Keratinocyte (primary cell): ENCODE data around the gene ZNF526. TPM values are rescaled to one million over a fixed set of nuclear protein-coding genes. Genes with fewer than 3 reads are reported as not detected.

ENCODE experiments used
- DNase-seq: peaks from one replicate; pipeline ENCODE4 v3.0.0-alpha.2; 2011; ENCODE audit warnings: low read depth, missing footprints, low spot score
- FAIRE-seq: peaks from 2 replicates; lab custom pipeline; 2011; peaks lifted over from hg19 to GRCh38; lab: Jason Lieb, UNC
- H2AFZ ChIP-seq: 2 replicates; pipeline ENCODE4 v1.6.0; 2012; ENCODE audit warnings: low read length, control low read depth, inconsistent platforms; ENCODE audit not compliant: control insufficient read depth
- H3K27ac ChIP-seq: 2 replicates; pipeline ENCODE4 v1.5.1; 2011; ENCODE audit warnings: low read length; ENCODE audit not compliant: control insufficient read depth, insufficient read depth
- H3K27me3 ChIP-seq: 3 replicates; pipeline ENCODE4 v1.6.0; 2011; ENCODE audit warnings: low read length; ENCODE audit not compliant: control insufficient read depth, insufficient read depth; ENCODE audit errors: extremely low read depth
- H3K36me3 ChIP-seq, 2 experiments: 2 replicates in 1 of 2; 3 replicates in 1 of 2; pipeline ENCODE4 v1.5.1; 2011; ENCODE audit warnings: low read length in 2 of 2, mild to moderate bottlenecking in 1 of 2; ENCODE audit not compliant: control insufficient read depth in 2 of 2, insufficient read depth in 2 of 2; ENCODE audit errors: extremely low read depth in 1 of 2
- H3K4me1 ChIP-seq: 3 replicates; pipeline ENCODE4 v1.5.1; 2011; ENCODE audit warnings: low read length; ENCODE audit not compliant: control insufficient read depth, insufficient read depth; ENCODE audit errors: extremely low read depth
- H3K4me2 ChIP-seq: 3 replicates; pipeline ENCODE4 v1.6.0; 2011; ENCODE audit warnings: low read depth, low read length; ENCODE audit not compliant: control insufficient read depth, insufficient read depth; ENCODE audit errors: extremely low read depth
- H3K4me3 ChIP-seq, 3 experiments: fragments of 200-600 bp in 1 of 3; sonication (generic) in 1 of 3; 2 replicates in 2 of 3; 3 replicates in 1 of 3; pipeline ENCODE4 v1.5.1; 2011 to 2016; ENCODE audit warnings: low read length in 3 of 3, mild to moderate bottlenecking in 3 of 3, control low read depth in 2 of 3, inconsistent platforms in 1 of 3, low read depth in 1 of 3, mixed read lengths in 1 of 3, mixed run types in 1 of 3, moderate library complexity in 1 of 3; ENCODE audit not compliant: control insufficient read depth in 2 of 3, insufficient read depth in 2 of 3; ENCODE audit errors: extremely low read depth in 1 of 3
- H3K79me2 ChIP-seq: 2 replicates; pipeline ENCODE4 v1.6.0; 2012; ENCODE audit warnings: low read length; ENCODE audit not compliant: control insufficient read depth, insufficient read depth
- H3K9ac ChIP-seq: 3 replicates; pipeline ENCODE4 v1.6.0; 2011; ENCODE audit warnings: low read length; ENCODE audit not compliant: control insufficient read depth, insufficient read depth; ENCODE audit errors: extremely low read depth
- H3K9me1 ChIP-seq: 3 replicates; pipeline ENCODE4 v1.6.0; 2011; ENCODE audit warnings: low read length; ENCODE audit not compliant: control insufficient read depth, insufficient read depth; ENCODE audit errors: extremely low read depth
- H3K9me3 ChIP-seq: 2 replicates; pipeline ENCODE4 v1.5.1; 2012; ENCODE audit warnings: low read depth, low read length; ENCODE audit not compliant: control insufficient read depth
- H4K20me1 ChIP-seq: 3 replicates; pipeline ENCODE4 v1.6.0; 2011; ENCODE audit warnings: low read length; ENCODE audit not compliant: control insufficient read depth, insufficient read depth; ENCODE audit errors: extremely low read depth
- CTCF ChIP-seq, 3 experiments: IDR thresholded peaks in 1 of 3; conservative IDR thresholded peaks in 1 of 3; optimal IDR thresholded peaks in 1 of 3; 2 replicates in 2 of 3; 3 replicates in 1 of 3; pipeline versions ENCODE3 to v1.5.1; 2011; ENCODE audit warnings: low read length in 3 of 3, mild to moderate bottlenecking in 3 of 3, moderate library complexity in 2 of 3, control low read depth in 1 of 3, inconsistent platforms in 1 of 3; ENCODE audit not compliant: insufficient read depth in 2 of 3; ENCODE audit errors: extremely low read depth in 1 of 3
- EZH2 ChIP-seq: IDR thresholded peaks from one replicate; pipeline ENCODE4 v1.6.1; 2012; ENCODE audit warnings: inconsistent platforms, mild to moderate bottlenecking, low read length, moderate library complexity
- dilution Hi-C: fragments of 300-500 bp; cut with MboI; formaldehyde crosslinking; loops from one replicate; pipeline ENCODE4 v1.7.0; 2020; ENCODE audit warnings: low sequenced_read_pairs; ENCODE audit not compliant: extremely low pct_ligation_motif_present
- polyA plus RNA-seq, 5 experiments: library from polyadenylated mRNA; depleted of rRNA in 3 of 5; stranded (reverse) in 3 of 5; stranded (forward) in 1 of 5; unstranded in 1 of 5; fragments of >200 nt; gene quantifications; 1 replicate in 1 of 5; 2 replicates in 3 of 5; 3 replicates in 1 of 5; pipeline versions ENCODE4 v1.2.1 to v1.2.3, GENCODE V29; 2011 to 2012; ENCODE audit warnings: missing spikeins in 2 of 5, low read depth in 1 of 5, low replicate concordance in 1 of 5

Gene ZNF526
- polyA plus RNA-seq, 1 donor (not counting 4 experiments of a cell fraction or from before 2014, with no cell fraction given): 5.4 TPM

DNA sequence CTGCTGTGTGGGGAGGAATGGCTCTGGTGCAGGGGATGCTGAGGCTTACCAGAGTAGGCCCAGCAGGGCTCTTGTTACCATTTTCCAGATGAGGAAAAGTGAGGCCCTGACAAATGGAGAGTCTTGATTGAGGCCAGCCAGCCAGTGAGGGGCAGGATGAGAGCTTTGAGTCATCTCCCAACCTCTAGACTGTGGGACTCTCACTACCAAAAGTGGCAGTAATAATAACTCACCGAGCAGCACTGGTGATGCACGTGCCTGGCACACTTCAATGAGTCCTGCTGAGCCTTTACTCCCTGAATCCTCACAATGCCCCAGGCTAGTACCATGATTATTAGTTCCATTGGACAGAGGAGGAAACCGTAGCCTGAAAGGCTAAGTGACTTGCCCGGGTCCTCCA is 56.7 kb downstream of the ZNF526 start:
- peaks cover 5% of the 10 kb centered on the region for H3K9me1 ChIP-seq
- peak overlapping the region; percentile 31 for H3K9ac ChIP-seq
- dilution Hi-C loops: no loop called here
- peaks cover 55% of the 10 kb centered on the region for H3K4me1 ChIP-seq
- FAIRE-seq (peak; percentile 92), DNase-seq (peak; percentile 82)
- no peaks in the 10 kb centered on the region for H3K27me3 ChIP-seq
- no peak overlapping the region for H3K4me2 ChIP-seq
- H3K4me3 ChIP-seq: peak overlapping the region in 1 of 3 experiments; percentile 8
- H3K79me2 ChIP-seq: peaks cover 60% of the 10 kb centered on the region
- no peak overlapping the region for H2AFZ ChIP-seq
- H3K36me3 ChIP-seq: peaks cover 19 to 34% of the 10 kb centered on the region in 2 experiments
- peak overlapping the region; percentile 72 for H3K27ac ChIP-seq
- no peaks in the 10 kb centered on the region for H3K9me3 ChIP-seq
- TF ChIP-seq EZH2: no peak
- no peak for TF ChIP-seq CTCF (optimal IDR thresholded peaks at IDR 0.05 in 1 of 3, IDR thresholded peaks at IDR 0.05 in 1 of 3, conservative IDR thresholded peaks at IDR 0.05 in 1 of 3; ENCODE audit: extremely low read depth in 1 of 3, insufficient read depth in 2 of 3, low read length in 3 of 3)
- no peaks in the 10 kb centered on the region for H4K20me1 ChIP-seq

Other genes with a start within 250 kb of the ZNF526 start
- 0.05 to 0.09 TPM in 2 of 3 replicates, not detected in the other for gene ATP1A3, start 226.1 kb upstream of the ZNF526 start, polyA plus RNA-seq
- gene GRIK5, start 150.1 kb upstream of the ZNF526 start, polyA plus RNA-seq: 0.06 to 0.44 TPM (median 0.17 TPM) in 3 replicates
- 6.8 to 14.7 TPM (median 13.1 TPM) in 3 replicates for gene ZNF574, start 144.1 kb upstream of the ZNF526 start, polyA plus RNA-seq
- gene POU2F2, start 87.9 kb upstream of the ZNF526 start, polyA plus RNA-seq: 7.0 to 9.6 TPM (median 7.1 TPM) in 3 replicates
- gene DEDD2, start 2.6 kb upstream of the ZNF526 start, polyA plus RNA-seq: 17.1 to 29.8 TPM (median 20.8 TPM) in 3 replicates
- gene GSK3A, start 22.3 kb downstream of the ZNF526 start, polyA plus RNA-seq: 36.9 to 53.3 TPM (median 42.5 TPM) in 3 replicates
- gene ERF, start 34.8 kb downstream of the ZNF526 start, polyA plus RNA-seq: 75.4 to 87.4 TPM (median 83.5 TPM) in 3 replicates
- gene CIC, start 48.9 kb downstream of the ZNF526 start, polyA plus RNA-seq: 3.1 to 11.1 TPM (median 3.8 TPM) in 3 replicates
- gene PRR19, start 81.8 kb downstream of the ZNF526 start, polyA plus RNA-seq: 0.25 to 0.88 TPM (median 0.35 TPM) in 3 replicates
- gene PAFAH1B3, start 82.3 kb downstream of the ZNF526 start, polyA plus RNA-seq: 27.6 to 55.4 TPM (median 28.3 TPM) in 3 replicates
- gene TMEM145, start 93.0 kb downstream of the ZNF526 start, polyA plus RNA-seq: not detected in 3 replicates
- gene MEGF8, start 105.3 kb downstream of the ZNF526 start, polyA plus RNA-seq: 4.1 to 7.3 TPM (median 6.1 TPM) in 3 replicates
- gene CNFN, start 170.0 kb downstream of the ZNF526 start, polyA plus RNA-seq: 3.0 to 10.2 TPM (median 5.1 TPM) in 3 replicates
- 5.0 to 9.1 TPM (median 6.1 TPM) in 3 replicates for gene LIPE, start 207.1 kb downstream of the ZNF526 start, polyA plus RNA-seq
- 0.06 TPM in 1 of 3 replicates, not detected in the others for gene CXCL17, start 222.6 kb downstream of the ZNF526 start, polyA plus RNA-seq